Right forelimb (tissue), 1 donor: ENCODE data around the gene MIA3.
A peak's percentile ranks its signal among the peaks of the same experiment; 100 is the strongest.
"Not testable (repeated sequence)": the region's sequence is repeated elsewhere in the genome, so short reads cannot be mapped to it uniquely, and the experiment has no call there.

Experiments
- DNase-seq: peaks from one replicate; pipeline ENCODE4 v3.0.0-alpha.2; 2018

MIA3 gene

DNA sequence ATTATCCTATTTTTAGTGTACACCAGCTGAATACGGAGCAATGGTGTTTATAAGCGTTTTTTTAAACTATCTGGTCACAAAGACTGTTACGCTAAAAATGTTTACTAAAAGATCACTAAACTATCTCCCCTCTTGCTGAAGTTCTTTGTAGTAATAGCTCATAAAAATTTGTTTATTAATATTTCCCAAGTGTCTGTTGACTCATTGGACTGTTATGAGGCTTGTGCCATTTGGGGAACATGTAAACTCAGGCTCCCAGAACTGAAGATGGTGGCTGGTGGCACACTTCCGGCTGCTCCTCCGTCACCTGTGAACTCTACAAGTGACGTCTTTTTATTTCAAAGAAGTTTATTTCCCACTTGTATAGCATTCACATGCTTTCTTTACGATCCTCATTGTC is 48.1 kb downstream of the MIA3 start:
- DNase-seq: no peak

DNA sequence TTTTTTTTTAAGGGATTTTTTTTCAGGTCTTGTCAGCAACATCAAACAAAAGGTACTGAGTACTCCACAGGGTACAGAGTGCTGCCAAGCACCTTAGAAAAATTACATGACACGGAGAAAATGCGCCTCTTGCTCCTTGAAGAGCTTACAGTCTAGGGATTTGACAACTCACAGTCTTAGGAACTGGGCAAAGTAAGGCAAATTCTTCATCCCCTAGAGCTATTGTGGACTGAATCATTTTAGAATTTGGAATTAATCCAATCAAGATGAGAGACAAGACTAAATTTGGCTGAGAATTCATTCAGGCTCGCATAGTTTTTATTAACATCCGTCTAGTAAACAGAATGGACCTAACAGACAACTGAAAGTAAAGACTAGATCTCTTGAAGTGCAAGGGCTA is 50.3 kb downstream of the MIA3 start:
- not testable (repeated sequence) for DNase-seq

DNA sequence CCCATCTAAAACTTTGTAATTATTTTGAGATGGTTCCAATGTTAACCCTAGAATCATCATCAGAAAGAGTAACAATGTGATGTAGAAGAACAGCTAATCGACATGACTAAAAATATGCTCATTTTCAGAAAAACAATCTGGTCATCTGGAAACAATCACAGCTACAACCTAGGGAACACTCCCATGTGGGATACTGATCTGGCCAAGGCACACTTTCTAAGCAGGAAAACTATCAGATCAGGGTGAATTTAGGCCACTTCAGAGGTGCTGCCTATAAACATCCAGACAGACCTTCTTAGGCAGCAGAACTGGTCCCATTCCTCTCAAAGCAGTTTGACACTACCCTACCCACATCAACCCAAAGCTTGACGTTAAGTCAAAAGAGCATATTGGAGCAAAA is 51.2 kb downstream of the MIA3 start:
- DNase-seq: not testable (repeated sequence)

DNA sequence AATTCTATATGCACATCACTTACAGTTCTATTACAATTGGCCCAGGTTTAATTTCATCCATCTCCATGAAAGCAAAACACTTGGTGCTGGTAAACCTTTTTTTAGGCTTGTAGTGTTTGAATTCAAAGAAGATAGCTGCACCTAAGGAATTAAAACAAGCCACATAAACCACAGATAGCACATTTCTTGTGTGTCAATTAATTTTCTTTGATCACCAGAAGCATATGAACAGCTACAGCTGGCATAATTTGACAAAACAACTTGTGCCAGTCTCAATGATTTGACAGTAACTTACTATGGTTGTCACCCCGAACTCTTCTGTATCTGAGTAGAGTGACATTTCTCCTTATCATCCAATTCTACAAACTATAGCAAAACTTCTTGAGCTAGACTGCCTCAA is 52.2 kb downstream of the MIA3 start:
- DNase-seq: no peak

DNA sequence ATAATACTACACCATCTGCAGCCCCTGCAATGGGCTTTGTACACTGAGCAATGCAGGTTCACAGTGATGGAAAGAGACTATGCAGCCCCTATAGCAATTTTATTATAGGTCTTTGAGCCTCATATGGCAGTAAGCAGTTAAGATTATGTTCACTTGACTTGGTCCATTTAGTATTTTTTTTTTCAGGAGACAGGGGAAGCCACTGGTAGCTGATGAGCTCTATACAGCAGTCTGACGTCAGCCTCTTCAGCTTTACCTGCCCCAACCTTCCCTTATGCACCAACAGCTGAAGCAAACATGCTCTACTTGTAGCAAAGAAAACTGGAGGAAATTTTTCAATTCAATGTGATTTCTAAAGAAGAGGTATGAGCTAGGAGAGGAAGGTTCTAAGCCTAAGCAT is 62.2 kb downstream of the MIA3 start:
- DNase-seq: no peak

DNA sequence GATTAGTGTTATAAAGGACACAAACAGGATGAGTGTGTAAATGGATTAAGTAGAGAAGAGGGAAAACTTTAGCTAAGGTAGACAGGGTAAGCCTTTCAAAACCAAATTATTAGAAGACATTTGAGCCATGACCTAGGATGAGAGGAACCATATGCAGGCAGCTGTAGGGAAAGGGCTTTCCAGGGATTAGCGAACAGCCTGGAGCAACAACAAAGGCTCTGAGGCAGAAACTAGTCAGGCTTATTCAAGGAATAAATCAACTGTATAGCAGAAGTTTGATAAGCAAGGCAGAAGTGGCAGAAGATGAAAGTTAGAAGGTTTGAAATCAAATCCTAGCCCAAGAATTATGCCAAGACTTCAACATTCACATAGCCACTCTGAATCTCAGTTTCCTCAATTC is 73.1 kb downstream of the MIA3 start:
- DNase-seq: no peak

DNA sequence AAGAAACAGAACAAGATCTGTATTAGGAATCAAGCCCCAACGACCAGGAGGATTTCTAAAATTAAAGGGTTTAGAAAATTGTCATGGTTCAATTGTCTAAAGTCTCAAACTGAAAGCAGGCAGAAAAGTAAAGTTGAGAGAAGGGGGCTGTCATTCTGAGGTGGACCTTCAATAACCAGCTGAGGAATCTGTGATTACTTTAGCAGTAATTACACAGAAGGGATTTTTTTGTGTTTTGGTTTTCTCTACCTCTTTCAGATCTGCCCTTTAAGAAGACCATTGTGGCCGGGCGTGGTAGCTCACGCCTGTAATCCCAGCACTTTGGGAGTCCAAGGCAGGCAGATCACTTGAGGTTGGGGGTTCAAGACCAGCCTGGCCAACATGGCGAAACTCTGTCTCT is 77.0 kb downstream of the MIA3 start:
- no peak for DNase-seq

DNA sequence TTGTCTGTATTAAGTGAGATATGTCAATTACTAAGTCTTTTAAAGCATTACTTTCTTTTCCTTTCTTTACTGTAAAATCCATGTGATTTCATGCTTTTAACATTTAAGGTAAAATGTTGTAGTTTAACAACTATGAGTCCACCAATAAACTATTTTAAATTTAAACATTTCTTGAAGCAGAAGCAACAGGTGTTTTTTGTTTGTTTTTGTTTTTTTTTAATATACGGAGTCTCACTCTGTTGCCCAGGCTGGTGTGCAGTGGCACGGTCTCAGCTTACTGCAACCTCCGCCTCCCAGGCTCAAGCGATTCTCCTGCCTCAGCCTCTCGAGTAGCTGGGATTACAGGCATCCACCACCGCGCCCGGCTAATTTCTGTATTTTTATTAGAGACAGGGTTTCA is 78.8 kb downstream of the MIA3 start:
- DNase-seq: no peak

DNA sequence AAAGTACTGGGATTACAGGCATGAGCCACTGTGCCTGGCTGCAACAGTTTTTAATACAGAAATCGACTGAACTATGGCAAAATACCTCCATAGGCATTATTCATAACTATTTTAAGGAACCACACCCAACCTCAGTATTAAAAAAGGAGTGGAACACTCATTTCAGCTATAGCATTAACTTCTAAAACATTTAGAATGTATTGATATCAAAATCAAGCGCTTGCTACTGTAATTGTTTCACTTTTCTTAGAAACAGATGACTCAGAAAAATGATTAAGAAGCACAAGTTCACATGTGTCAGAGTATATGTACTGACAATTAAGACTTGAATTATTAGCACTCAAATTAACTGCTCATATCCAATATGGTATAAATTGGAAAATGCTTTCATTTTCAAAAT is 79.3 kb downstream of the MIA3 start:
- DNase-seq: no peak

DNA sequence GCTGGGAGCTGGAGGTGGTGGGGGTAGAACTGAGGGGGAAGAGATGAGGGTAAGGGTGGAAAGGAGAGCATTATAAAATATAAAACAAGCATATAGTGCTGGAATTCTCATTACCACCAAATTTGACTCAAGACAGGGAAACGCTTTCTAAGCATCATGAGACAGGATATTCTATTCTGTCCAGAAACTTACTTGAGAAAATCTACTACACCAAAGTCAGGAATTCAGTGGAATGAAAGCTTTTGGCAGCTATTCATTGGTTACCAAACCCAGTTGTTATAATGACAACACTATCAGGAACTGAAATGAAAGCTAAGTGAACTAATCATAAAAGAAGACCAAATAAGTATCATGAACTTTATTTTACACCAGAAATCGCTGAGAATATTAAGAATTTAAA is 79.9 kb downstream of the MIA3 start:
- DNase-seq: no peak

DNA sequence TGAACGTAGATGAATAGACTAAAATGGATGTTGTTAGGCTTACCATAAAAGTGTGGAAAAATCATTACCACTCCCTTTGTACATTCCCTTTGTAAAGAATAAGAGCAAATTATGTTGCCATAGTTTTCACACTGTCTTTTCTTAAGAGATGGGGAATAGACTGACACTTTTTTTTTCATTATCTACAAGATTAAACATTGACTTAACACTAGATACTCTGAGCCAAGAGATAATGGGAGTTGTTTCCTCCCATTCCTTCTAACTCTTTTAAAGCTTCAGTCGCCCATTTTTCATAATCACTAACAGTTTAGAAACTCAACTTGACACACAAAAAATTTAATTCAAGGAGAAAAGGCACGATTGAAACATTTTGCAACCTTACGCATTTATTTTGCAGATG is 84.3 kb downstream of the MIA3 start:
- no peak for DNase-seq

DNA sequence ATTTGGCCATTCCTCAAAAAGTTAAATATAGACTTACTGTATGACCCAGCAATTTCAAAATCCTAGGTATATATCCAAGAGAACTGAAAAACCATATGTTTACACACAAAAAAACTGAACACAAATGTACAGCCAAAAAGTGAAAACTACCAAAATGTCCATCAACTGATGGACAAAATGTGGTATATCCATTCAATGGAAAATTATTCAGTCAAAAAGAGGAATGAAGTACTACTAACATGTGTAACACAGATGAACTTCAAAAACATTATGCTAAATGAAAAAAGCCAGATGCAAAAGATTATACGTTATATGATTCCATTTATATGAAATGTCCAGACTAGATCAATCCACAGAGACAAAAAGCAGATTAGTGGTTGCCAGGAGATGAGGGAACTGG is 86.4 kb downstream of the MIA3 start:
- no peak for DNase-seq

DNA sequence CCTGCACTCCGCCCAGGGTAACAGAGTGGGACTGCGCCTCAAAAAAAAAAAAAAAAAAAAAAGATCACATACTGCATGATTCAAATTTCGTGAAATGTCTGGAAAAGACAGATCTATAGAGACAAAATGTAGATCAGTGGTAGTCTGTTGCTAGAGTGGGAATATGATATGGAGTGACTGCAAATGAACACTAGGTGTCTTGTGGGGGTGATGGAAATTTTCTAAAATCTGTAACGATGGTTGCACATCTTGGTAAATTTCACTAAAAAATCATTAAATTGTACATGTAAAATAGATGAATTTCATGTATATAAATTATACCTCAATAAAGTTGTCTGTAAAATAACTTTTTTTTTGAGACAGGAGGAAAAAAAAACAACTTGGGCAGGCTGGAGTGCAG is 88.9 kb downstream of the MIA3 start:
- no peak for DNase-seq

DNA sequence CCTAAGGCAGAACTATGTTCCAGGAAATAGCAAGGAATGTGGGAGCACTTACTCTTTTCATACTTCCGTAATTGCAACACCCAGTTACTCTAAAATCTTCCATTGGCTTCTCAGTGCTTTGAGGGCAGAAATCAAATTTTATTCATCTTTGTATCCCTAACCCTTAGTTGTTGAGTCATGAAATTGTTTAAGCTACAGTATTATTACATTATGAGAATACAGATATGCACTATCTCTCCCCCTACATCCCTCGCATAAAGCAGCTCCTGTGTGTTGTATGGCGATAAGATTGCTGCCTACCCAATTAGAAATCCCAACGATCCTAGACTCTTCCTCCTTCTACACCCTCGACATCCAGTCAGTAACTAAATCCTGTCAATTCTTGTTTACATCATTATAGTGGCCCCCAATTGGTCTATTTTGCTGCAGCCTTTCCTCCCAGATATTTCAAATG is 91.8 kb downstream of the MIA3 start:
- DNase-seq: no peak

DNA sequence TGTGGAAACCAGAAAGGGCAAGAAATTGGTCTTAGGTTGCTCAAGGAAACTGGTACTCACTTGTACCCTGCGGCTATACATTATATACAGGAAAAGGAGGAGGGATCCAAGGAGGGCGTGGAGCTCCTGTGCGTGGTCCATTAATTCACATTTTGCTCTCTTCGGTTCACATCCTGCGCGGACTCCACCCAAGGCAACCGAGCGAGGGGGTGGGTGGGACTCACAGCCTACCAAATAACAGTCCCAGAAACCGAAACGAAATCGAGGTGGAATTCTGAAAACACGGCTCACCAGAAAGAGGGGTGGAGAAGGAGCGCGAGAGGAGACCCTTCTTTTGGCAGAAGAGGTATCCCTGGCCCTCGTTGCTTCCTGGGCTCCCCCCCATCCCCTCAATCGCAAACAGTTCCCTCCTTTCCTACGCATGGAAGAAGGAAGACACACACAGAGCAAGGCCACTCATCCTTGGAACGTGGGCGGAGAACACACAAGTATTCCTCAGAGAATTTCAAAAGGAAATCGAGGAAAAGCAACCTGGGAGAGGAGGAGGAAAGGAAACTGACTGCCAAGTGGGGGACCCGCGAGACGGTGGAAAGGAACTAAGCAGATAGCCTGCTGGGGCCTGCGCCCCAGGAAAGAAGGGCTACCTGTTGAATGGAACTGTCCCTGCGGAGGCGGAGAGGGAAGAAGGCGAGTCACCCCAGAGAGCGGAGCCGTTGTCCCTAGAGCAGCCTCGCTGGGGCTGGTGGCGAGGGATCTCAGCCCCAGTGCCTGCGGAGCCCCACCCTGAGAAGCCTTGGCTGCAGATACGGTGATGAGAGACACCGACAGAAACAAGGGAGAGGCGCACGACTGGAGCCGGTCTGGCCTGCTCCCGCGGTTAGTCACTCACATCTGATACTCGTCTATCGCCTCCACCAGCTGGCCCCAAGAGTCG is 93.7 kb downstream of the MIA3 start:
- peak; percentile 71 for DNase-seq

DNA sequence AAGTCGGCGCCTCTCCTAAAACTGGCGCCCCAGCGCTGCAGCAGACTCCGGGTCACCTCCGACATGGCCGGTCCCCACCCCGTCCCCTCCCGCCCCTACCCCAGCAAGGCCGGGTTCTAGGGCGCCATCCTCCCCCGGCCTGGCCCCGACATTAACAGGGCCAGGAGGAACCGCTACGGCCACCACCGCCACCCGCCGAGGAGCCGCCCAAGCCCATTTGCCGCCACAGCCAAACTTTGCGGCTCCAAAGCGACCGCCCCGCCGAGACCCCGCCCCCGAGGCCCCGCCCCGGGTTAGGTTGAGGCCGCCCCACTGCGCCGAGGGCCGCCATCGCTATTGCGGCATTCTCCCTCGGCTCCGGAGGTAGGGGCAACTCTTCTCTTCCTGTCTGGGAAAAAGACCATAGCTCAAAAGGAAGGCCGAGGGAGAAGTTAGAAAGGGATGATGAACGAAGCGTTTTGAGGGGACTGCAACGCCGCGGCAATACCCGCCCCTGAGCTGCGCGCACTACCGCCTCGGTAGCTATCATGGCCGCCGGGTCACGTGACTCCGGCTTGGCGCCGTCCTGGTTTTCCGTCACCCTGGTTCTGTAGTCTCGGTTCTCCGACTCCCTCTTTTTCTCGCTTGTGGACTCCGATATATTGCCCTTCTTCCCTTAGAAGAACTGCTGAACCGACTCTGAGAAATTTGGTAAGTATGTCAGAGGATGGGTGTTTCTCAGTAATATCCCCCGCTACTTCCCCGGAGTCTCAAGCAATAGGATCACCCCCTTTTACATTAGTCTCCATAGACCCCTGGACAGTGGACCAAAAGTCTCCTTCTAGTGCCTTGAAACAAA is 94.6 kb downstream of the MIA3 start, which contains the start of the genes AIDA and BROX:
Gene AIDA (minus strand): TSS at position 239 of the 838 bp plus-strand sequence. CDS start 174 bp downstream, at position 65.
Gene BROX (plus strand): TSS at position 312 of the 838 bp plus-strand sequence. CDS start 3,136 bp downstream, outside the sequence.
- DNase-seq: peak; percentile 97

DNA sequence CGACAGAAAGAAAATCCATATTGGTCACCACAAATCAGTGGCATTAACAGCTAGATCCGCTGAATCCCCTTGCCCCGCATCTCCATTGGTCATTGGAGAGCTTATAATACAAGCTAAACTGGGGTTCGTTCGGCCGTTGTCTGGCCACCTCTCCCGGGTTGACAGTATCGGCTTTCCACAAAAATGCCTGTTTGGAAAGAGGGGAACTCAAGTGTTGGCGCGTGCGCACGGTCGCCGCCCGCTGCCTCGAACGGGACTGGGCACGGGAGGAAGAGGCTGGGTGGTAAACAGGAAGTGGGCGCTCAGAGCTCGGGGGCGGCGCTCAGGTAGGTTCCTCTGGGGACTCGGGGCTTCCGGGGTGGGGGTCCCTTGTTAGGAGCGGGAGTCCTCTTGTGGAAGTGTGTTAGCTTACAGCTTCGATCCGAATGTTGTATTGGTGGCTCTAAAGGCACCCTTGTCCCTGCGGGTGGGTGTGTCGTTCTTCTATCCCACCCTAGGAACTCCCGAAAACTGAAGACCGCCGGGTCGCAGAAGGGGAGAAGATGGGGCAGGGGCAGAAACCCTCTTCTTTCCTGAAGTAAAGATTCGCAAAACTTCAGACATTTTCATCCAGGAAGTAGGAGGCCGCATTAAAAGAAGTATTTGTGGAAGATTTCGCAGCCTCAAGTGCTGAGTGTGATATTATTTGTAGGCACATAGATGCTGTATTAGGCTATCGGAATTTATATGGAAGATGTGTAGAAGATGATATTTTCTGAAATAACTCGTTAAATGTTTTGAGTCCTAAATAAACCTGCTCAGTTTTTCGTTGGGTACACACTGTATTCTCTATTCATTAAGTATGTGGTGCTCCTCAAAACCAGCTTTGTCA is 95.4 kb downstream of the MIA3 start:
- peak; percentile 94 for DNase-seq

DNA sequence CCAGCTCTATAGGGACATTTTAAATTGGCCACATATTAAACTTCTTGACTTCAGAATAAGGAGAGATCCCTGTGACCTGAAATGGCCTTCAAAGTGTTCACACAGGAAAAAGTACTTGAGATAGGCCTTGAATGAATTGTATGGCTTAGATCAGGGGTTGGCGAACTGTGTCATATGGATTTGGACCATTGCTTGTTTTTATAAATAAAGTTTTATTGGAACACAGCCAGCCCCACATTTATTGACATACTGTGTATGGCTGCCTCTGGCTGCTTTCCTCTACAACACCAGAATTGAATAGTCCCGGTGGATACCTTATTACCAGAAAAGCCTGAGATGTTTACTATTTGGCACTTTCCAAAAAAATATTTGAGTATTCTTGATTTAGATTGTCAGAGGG is 98.5 kb downstream of the MIA3 start:
- no peak for DNase-seq
